Measurements from ENCODE around the gene ZFR.
"Not testable (repeated sequence)": the region's sequence is repeated elsewhere in the genome, so short reads cannot be mapped to it uniquely, and the experiment has no call there.

ZFR gene

DNA sequence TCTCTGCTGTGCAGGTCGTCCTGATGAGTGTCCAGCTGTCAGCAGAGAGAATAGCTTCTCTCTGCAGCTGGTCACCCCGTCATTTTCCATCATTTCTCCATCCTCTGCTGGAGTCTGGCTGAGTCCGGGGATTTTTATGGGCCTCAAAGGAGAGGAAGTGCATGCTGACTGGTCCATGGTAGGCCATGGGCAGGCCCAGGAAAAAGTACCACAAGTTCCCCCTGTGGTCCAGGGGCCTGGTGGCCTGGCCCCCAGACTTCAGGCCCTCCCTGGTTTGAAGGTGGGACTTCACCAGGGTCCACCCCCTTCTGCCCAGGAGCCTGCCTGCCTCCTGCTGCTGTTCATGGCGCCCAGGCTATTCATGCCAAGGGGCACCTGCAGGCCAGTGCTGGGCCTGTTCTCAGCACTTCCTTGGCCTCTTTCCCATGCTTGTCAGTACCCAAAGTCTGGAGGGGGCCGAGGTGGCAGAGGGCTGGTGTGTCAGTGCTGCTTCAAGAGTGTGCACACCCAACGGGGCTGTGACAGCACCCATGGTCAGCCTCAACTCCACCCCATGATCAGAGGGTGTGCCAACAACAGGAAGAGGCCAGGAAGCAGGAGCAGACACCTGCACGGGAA lies 124.5 kb downstream of the ZFR start:
- H3K9me3 ChIP-seq (ENCODE audit: insufficient read depth, low read depth, low read length), result 0 out of 2 replicates have a peak, but pooled peaks cover 4% of the 10 kb centered on the region
- WGBS, result 92% methylated on average over 7 of the region's 7 CpGs
- no peaks in the 10 kb centered on the region for H3K36me3 ChIP-seq (ENCODE audit: insufficient read depth, low read length)
- H3K4me1 ChIP-seq (ENCODE audit: insufficient read depth, low read length), result no peaks in the 10 kb centered on the region
- H3K27me3 ChIP-seq (ENCODE audit: insufficient read depth, low read length), result no peaks in the 10 kb centered on the region
- H3K9ac ChIP-seq (ENCODE audit: low read depth, low read length), result no peak overlapping the region
- no peak overlapping the region for H3K4me3 ChIP-seq (ENCODE audit: low read length)
- H3K27ac ChIP-seq (ENCODE audit: low read depth, low read length), result no peak overlapping the region

DNA sequence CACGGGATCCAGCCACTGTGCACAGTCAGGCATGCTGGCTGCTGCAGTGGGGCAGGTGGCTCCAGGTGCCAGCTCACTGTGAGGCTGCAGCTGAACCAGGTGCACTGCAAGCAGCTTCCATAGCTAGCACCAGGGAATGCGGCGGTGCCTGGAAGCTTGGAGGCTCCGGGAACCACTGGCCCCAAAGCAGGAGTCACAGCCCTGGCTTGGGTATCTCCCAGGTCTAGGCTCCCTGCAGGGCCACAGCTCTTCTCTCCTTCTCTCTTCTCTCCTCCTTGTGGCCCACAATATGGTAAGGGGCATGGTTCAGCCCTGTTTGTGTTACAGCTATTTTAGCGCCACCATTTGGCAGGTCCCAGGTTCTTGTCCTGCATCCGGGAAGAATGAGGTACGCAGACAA lies 125.1 kb downstream of the ZFR start:
- Histone ChIP-seq H3K27me3 (ENCODE audit: insufficient read depth, low read length) (no peaks in the 10 kb centered on the region), H3K9me3 (ENCODE audit: insufficient read depth, low read depth, low read length) (0 out of 2 replicates have a peak, but pooled peaks cover 4% of the 10 kb centered on the region), H3K9ac (ENCODE audit: low read depth, low read length) (no peak overlapping the region), H3K4me3 (ENCODE audit: low read length) (no peak overlapping the region), H3K4me1 (ENCODE audit: insufficient read depth, low read length) (no peaks in the 10 kb centered on the region), H3K36me3 (ENCODE audit: insufficient read depth, low read length) (no peaks in the 10 kb centered on the region), H3K27ac (ENCODE audit: low read depth, low read length) (no peak overlapping the region)
- 79% methylated on average over 7 of the region's 7 CpGs for WGBS

DNA sequence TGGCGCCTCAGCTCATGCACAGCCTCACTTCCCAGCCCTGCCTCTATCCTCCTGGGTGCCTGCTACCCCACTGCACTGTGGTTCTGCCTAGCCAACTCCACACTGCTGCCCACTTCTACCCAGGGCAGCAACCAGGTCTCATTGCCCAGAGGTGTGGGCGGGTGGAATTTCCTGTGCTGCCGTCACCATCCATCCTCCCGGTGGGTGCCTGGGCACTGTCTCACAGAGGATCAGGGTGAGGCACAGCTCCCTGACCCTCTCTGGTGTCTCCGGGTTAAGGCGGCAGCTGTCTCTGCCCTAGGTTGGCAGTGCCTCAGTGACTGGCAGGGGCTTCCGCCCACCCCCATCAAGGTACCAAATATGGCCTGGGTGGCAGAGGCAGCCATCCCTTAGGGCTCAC lies 127.5 kb downstream of the ZFR start:
- H3K27me3 ChIP-seq (ENCODE audit: insufficient read depth, low read length), result no peaks in the 10 kb centered on the region
- no peak overlapping the region for H3K4me3 ChIP-seq (ENCODE audit: low read length)
- no peak overlapping the region for H3K27ac ChIP-seq (ENCODE audit: low read depth, low read length)
- no peak overlapping the region for H3K9ac ChIP-seq (ENCODE audit: low read depth, low read length)
- H3K36me3 ChIP-seq (ENCODE audit: insufficient read depth, low read length), result no peaks in the 10 kb centered on the region
- WGBS, result 88% methylated on average over 7 of the region's 7 CpGs
- H3K4me1 ChIP-seq (ENCODE audit: insufficient read depth, low read length), result no peaks in the 10 kb centered on the region
- 0 out of 2 replicates have a peak, but pooled peaks cover 4% of the 10 kb centered on the region for H3K9me3 ChIP-seq (ENCODE audit: insufficient read depth, low read depth, low read length)

DNA sequence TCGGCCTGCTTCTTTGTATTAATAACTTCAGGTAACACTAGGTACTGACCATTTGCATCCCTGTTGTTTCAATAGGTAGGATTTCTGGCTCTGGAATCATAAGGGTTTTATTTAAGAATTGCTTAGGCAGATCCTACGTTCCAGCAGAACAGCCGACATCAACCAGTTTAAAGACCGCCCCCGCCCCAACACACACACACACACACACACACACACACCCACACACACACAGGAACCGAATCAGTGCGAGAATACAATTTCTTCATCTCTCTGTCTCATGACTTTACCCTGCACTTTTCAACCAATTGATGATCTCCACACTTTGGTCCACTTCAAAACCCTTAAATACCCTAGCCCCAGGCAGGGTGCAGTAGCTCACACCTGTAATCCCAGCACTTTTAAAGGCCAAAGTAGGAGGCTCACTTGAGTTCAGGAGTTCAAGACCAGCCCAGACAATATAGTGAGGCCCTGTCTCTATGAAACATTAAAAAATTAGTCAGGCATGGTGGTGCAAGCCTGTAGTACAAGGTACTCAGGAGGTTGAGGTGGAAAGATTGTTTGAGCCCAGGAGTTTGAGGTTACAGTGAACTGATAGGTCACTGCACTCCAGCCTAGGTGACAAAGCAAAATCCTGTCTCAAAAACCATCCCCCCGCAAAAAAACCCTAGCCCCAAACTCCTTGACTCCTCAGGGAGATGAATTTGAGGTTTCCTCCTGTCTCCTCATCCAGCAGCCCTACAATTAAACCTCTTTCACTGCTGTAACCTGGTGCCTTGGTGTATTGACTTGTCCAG lies 129.1 kb downstream of the ZFR start:
- H3K9me3 ChIP-seq (ENCODE audit: insufficient read depth, low read depth, low read length), result no peaks in the 10 kb centered on the region
- WGBS, result 83% methylated on average over 8 of the region's 8 CpGs
- H3K27me3 ChIP-seq (ENCODE audit: insufficient read depth, low read length), result no peaks in the 10 kb centered on the region
- no peaks in the 10 kb centered on the region for H3K4me1 ChIP-seq (ENCODE audit: insufficient read depth, low read length)
- H3K4me3 ChIP-seq (ENCODE audit: low read length), result no peak overlapping the region
- no peak overlapping the region for H3K9ac ChIP-seq (ENCODE audit: low read depth, low read length)
- no peak overlapping the region for H3K27ac ChIP-seq (ENCODE audit: low read depth, low read length)
- no peaks in the 10 kb centered on the region for H3K36me3 ChIP-seq (ENCODE audit: insufficient read depth, low read length)

DNA sequence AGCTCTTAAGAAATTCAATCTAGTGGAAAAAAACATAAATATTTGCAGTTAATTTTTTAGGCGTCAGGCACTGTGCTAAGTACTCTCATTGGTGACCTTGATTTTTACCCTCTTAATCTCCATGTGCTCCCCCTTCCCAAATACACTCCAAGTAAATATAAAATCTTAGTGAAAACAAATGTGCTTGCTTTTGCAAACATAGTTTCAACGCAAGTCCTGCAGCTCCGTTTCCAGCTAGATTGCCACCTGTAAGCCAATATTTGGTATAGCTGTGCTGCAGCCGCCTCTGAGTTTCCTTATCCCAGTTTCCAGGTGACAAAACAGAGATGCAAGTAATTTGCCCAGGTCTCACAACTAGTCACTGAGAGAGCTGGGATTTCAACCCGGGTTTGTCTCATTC lies 129.9 kb downstream of the ZFR start:
- whole genome bisulfite sequencing, result 86% methylated on average over 5 of the region's 5 CpGs
- no peaks in the 10 kb centered on the region for H3K9me3 ChIP-seq (ENCODE audit: insufficient read depth, low read depth, low read length)

DNA sequence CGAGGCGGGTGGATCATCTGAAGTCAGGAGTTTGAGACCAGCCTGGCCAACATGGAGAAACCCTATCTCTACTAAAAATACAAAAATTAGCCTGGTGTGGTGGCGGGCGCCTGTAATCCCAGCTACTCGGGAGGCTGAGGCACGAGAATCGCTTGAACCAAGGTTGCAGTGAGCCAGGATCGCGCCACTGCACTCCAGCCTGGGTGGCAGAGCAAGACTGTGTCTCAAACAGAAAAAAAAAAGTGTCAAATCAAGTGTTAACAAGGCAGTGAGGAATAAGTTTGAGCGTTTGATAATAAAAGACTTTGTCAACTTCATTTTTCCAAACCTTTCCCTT lies 130.4 kb downstream of the ZFR start:
- not testable (repeated sequence) for H3K36me3 ChIP-seq (ENCODE audit: insufficient read depth, low read length); H3K9ac ChIP-seq (ENCODE audit: low read depth, low read length); H3K9me3 ChIP-seq (ENCODE audit: insufficient read depth, low read depth, low read length); H3K27me3 ChIP-seq (ENCODE audit: insufficient read depth, low read length); H3K27ac ChIP-seq (ENCODE audit: low read depth, low read length); H3K4me3 ChIP-seq (ENCODE audit: low read length); H3K4me1 ChIP-seq (ENCODE audit: insufficient read depth, low read length)
- whole genome bisulfite sequencing, result 95% methylated on average over 10 of the region's 10 CpGs

More for the DNA sequence above, 129.9 kb downstream of the ZFR start:
- Histone ChIP-seq H3K27me3 (ENCODE audit: insufficient read depth, low read length) (no peaks in the 10 kb centered on the region), H3K4me1 (ENCODE audit: insufficient read depth, low read length) (no peaks in the 10 kb centered on the region), H3K9ac (ENCODE audit: low read depth, low read length) (no peak overlapping the region), H3K27ac (ENCODE audit: low read depth, low read length) (no peak overlapping the region), H3K4me3 (ENCODE audit: low read length) (no peak overlapping the region), H3K36me3 (ENCODE audit: insufficient read depth, low read length) (no peaks in the 10 kb centered on the region)

DNA sequence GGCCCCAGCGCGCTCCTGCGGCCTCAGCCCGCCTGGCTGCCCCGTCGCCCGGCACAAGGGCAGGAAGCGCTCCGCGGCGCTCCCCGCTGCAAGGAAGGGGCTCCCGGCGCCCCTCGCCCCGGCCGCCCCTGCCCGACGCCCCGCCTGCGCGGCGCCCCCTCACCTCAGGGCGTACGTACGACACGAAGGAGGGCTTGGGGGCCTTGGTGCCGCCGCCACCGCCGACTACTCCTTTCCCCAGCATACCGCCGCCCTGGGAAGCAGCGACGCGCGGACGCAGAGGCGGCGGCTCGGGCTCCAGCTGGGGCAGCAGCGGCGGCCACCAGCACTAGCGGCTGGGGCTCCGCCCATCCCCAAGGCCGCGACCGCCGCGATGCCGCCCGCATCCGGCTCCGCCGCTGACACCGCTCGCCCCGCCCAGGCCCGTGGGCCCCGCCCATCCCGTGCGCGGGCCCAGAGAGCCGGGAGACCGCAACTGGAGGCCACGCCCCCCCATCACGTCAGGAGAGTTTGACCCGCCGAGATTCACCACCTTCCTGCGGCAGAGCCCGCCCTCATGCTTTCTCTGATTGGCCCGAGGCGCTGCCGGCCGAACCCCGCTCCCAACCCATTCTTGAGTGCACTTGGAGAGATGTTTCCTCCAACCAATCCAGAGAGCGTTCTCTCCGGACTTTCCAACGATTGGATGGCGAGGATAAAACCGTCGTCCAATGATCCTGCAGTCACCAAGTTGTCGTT lies 131.8 kb downstream of the ZFR start, which contains the start of gene MTMR12:
TSS of gene MTMR12 (minus strand) at position 345 of the 738 bp plus-strand sequence. CDS start at position 244, 101 bp downstream.
- H3K27ac ChIP-seq (ENCODE audit: low read depth, low read length), result peak within 1 kb of the TSS; percentile 81; the same call in 1 of the 2 replicates

DNA sequence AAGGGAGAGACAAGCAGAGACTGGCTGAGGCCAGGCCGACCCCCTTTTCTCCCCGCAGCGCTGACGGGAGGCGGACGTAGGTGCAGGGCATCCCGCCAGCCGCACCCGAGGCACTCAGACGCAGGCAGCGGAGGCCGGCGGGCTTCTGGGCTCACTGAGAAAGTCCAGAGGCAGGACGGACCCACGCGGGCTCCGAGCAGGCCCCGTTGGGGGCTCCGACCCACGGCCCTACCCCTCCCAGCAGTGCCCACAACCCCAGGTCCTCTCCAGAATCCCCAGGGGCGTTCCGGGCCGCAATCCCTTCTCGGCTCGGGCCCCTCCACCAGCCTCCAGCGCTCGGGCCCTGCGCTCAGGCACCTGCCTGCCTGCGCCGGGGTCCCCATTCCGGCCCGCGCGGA lies 132.3 kb downstream of the ZFR start:
- Histone ChIP-seq H3K4me3 (ENCODE audit: low read length) (peak overlapping the region; percentile 73), H3K9ac (ENCODE audit: low read depth, low read length) (peak overlapping the region; percentile 78), H3K27me3 (ENCODE audit: insufficient read depth, low read length) (no peaks in the 10 kb centered on the region), H3K4me1 (ENCODE audit: insufficient read depth, low read length) (no peaks in the 10 kb centered on the region), H3K36me3 (ENCODE audit: insufficient read depth, low read length) (peaks cover 2% of the 10 kb centered on the region; the same call in 1 of the 2 replicates), H3K27ac (ENCODE audit: low read depth, low read length) (peak overlapping the region; percentile 81; the same call in 1 of the 2 replicates), H3K9me3 (ENCODE audit: insufficient read depth, low read depth, low read length) (no peaks in the 10 kb centered on the region)
- WGBS, result under 1% methylated on average over 34 of the region's 34 CpGs

More for the DNA sequence above, 131.8 kb downstream of the ZFR start, which contains the start of gene MTMR12:
- H3K4me3 ChIP-seq (ENCODE audit: low read length), result peak within 1 kb of the TSS; percentile 73
- no peaks in the 10 kb centered on the region for H3K27me3 ChIP-seq (ENCODE audit: insufficient read depth, low read length)
- H3K36me3 ChIP-seq (ENCODE audit: insufficient read depth, low read length), result peaks cover 2% of the 10 kb centered on the region; the same call in 1 of the 2 replicates
- H3K9me3 ChIP-seq (ENCODE audit: insufficient read depth, low read depth, low read length), result no peaks in the 10 kb centered on the region
- under 1% methylated on average over 83 of the region's 83 CpGs for WGBS
- peak within 1 kb of the TSS; percentile 78 for H3K9ac ChIP-seq (ENCODE audit: low read depth, low read length)
- H3K4me1 ChIP-seq (ENCODE audit: insufficient read depth, low read length), result no peaks in the 10 kb centered on the region

DNA sequence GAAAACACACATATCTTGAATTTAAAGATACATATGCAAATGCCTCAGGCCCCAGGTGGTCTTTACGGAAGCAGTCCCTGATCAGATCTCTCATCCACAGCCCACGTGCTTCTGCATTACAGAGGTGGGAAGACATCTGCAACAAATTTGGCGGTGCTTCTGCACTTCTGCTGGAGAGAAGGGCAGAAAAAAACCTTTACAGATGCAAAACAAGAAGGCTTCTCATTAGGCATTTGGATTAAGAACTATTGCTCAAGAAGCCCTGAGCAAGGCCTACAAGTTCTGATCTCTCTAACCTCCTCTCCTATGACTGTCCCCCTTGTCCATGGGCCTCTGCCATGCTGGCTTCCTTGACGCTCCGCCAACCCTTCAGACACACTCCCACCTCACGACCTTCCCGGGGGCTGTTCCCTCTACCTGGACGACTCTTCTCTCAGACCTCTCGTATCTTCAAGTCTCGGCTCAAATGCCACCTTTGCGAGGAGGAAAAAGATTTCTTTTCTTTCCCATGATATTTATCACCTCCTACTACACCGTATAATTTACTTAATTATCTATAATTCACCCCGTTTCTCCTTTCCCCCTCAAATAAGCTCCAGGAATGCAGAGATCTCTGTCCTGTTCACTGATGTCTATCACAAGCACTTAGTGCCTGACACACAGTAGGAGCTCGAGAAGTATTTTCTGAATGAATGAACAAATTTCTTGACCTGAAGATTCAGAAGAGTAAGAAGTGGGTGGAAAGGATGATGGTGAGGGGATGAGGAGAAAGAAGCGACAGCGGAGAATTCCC lies 132.9 kb downstream of the ZFR start:
- Histone ChIP-seq H3K4me1 (ENCODE audit: insufficient read depth, low read length) (no peaks in the 10 kb centered on the region), H3K9ac (ENCODE audit: low read depth, low read length) (peak overlapping the region; percentile 78), H3K27me3 (ENCODE audit: insufficient read depth, low read length) (no peaks in the 10 kb centered on the region), H3K9me3 (ENCODE audit: insufficient read depth, low read depth, low read length) (no peaks in the 10 kb centered on the region), H3K36me3 (ENCODE audit: insufficient read depth, low read length) (peaks cover 2% of the 10 kb centered on the region; the same call in 1 of the 2 replicates), H3K4me3 (ENCODE audit: low read length) (peak overlapping the region; percentile 73), H3K27ac (ENCODE audit: low read depth, low read length) (peak overlapping the region; percentile 46; the same call in 1 of the 2 replicates)
- whole genome bisulfite sequencing, result 14% methylated on average over 16 of the region's 16 CpGs

DNA sequence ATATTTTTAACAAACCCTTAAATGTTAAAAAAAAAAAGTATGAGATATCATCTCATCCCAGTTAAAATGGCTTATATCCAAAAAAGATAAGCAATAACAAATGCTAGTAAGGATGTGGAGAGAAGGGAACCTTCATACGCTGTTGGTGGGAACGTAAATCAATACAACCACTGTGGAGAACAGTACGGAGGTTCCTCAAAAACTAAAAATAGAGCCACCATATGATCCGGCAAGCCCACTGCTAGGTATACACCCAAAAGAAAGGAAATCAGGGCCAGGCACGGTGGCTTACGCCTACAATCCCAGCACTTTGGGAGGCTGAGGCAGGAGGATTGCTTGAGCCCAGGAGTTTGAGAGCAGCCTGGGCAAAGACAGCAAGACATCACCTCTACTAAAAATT lies 134.8 kb downstream of the ZFR start:
- Histone ChIP-seq H3K36me3 (ENCODE audit: insufficient read depth, low read length) (peaks cover 2% of the 10 kb centered on the region; the same call in 1 of the 2 replicates), H3K27me3 (ENCODE audit: insufficient read depth, low read length) (no peaks in the 10 kb centered on the region), H3K9me3 (ENCODE audit: insufficient read depth, low read depth, low read length) (no peaks in the 10 kb centered on the region), H3K4me1 (ENCODE audit: insufficient read depth, low read length) (no peaks in the 10 kb centered on the region), H3K27ac (ENCODE audit: low read depth, low read length) (no peak overlapping the region), H3K4me3 (ENCODE audit: low read length) (no peak overlapping the region), H3K9ac (ENCODE audit: low read depth, low read length) (no peak overlapping the region)
- WGBS, result 98% methylated on average over 6 of the region's 6 CpGs
